B cell (primary cell): ENCODE measurements around the gene CREG1.

Experiments
- CTCF ChIP-seq: fragments of 200-600 bp; IDR thresholded peaks from one replicate; pipeline ENCODE4 v1.8.0; 2022; ENCODE audit warnings: antibody characterized with exemption, mild to moderate bottlenecking
- EZH2 ChIP-seq: IDR thresholded peaks from 2 replicates; pipeline ENCODE4 v1.6.1; 2012; ENCODE audit warnings: borderline replicate concordance, low read depth, mild to moderate bottlenecking, moderate library complexity, low read length; ENCODE audit not compliant: insufficient read depth, poor library complexity, severe bottlenecking

- TF ChIP-seq EZH2 = no peak
- TF ChIP-seq CTCF = no peak
Measured at GRCh38 chr1:167502192-167502551, 51.4 kb downstream of the CREG1 start.
